Duodenal mucosa (tissue), 2 donors: ENCODE measurements around the gene SLC29A3.

Source experiments
- H3K27ac ChIP-seq: one replicate; pipeline ENCODE4 v1.7.0; 2013; ENCODE audit warnings: low read depth, low read length
- H3K27me3 ChIP-seq, 2 donors: one replicate each; pipeline ENCODE4 v1.7.0; 2013; ENCODE audit warnings: low read length in 2 of 2, control low read depth in 1 of 2; ENCODE audit not compliant: insufficient read depth in 2 of 2, control insufficient read depth in 1 of 2
- H3K36me3 ChIP-seq, 2 donors: one replicate each; pipeline ENCODE4 v1.7.0; 2013; ENCODE audit warnings: low read length in 2 of 2, control low read depth in 1 of 2; ENCODE audit not compliant: insufficient read depth in 2 of 2, control insufficient read depth in 1 of 2
- H3K4me1 ChIP-seq, 2 donors: one replicate each; pipeline ENCODE4 v1.7.0; 2013; ENCODE audit warnings: low read length in 2 of 2, control low read depth in 1 of 2; ENCODE audit not compliant: insufficient read depth in 2 of 2, control insufficient read depth in 1 of 2
- H3K4me3 ChIP-seq, 2 donors: one replicate each; pipeline ENCODE4 v1.7.0; 2013; ENCODE audit warnings: low read length in 2 of 2, low read depth in 1 of 2
- H3K9ac ChIP-seq, 2 donors: one replicate each; pipeline ENCODE4 v1.7.0; 2013; ENCODE audit warnings: low read length in 2 of 2, low read depth in 1 of 2
- H3K9me3 ChIP-seq, 2 donors: one replicate each; pipeline ENCODE4 v1.7.0; 2013; ENCODE audit warnings: low read length in 2 of 2, control low read depth in 1 of 2; ENCODE audit not compliant: control insufficient read depth in 1 of 2

Gene SLC29A3

GRCh38 chr10:71299071-71299785 lies 19.8 kb upstream of the SLC29A3 start:
- Histone ChIP-seq H3K27ac (no peak overlapping the region), H3K36me3 (peaks cover 0 to 6% of the 10 kb centered on the region in 2 donors), H3K9ac (no peak overlapping the region), H3K4me1 (peaks cover 0 to 5% of the 10 kb centered on the region in 2 donors), H3K4me3 (no peak overlapping the region), H3K27me3 (peaks cover 0 to 7% of the 10 kb centered on the region in 2 donors), H3K9me3 (no peaks in the 10 kb centered on the region)

- Histone ChIP-seq H3K36me3 (peaks cover 0 to 6% of the 10 kb centered on the region in 2 donors), H3K27me3 (peaks cover 0 to 7% of the 10 kb centered on the region in 2 donors), H3K9me3 (no peaks in the 10 kb centered on the region), H3K27ac (no peak overlapping the region), H3K4me3 (no peak overlapping the region), H3K4me1 (peaks cover 0 to 5% of the 10 kb centered on the region in 2 donors), H3K9ac (no peak overlapping the region)
These were observed 18.3 kb upstream of the SLC29A3 start for GRCh38 chr10:71300555-71301370.

GRCh38 chr10:71301371-71301916 lies 17.6 kb upstream of the SLC29A3 start:
- Histone ChIP-seq H3K9me3 (no peaks in the 10 kb centered on the region), H3K36me3 (peaks cover 0 to 6% of the 10 kb centered on the region in 2 donors), H3K4me3 (no peak overlapping the region), H3K27me3 (peaks cover 0 to 7% of the 10 kb centered on the region in 2 donors), H3K4me1 (peaks cover 0 to 5% of the 10 kb centered on the region in 2 donors), H3K27ac (no peak overlapping the region), H3K9ac (no peak overlapping the region)

GRCh38 chr10:71302451-71302850 lies 16.6 kb upstream of the SLC29A3 start:
- H3K27ac ChIP-seq, result no peak overlapping the region
- no peak overlapping the region for H3K9ac ChIP-seq
- no peak overlapping the region for H3K4me3 ChIP-seq
- H3K36me3 ChIP-seq, result peaks cover 0 to 6% of the 10 kb centered on the region in 2 donors
- no peaks in the 10 kb centered on the region for H3K9me3 ChIP-seq
- H3K27me3 ChIP-seq, result peaks cover 0 to 7% of the 10 kb centered on the region in 2 donors
- H3K4me1 ChIP-seq, result peaks cover 0 to 5% of the 10 kb centered on the region in 2 donors

GRCh38 chr10:71302874-71303568 lies 16.0 kb upstream of the SLC29A3 start:
- no peak overlapping the region for H3K4me3 ChIP-seq
- H3K9ac ChIP-seq, result no peak overlapping the region
- peaks cover 0 to 7% of the 10 kb centered on the region in 2 donors for H3K27me3 ChIP-seq
- peaks cover 0 to 6% of the 10 kb centered on the region in 2 donors for H3K4me1 ChIP-seq
- H3K27ac ChIP-seq, result no peak overlapping the region
- no peaks in the 10 kb centered on the region for H3K9me3 ChIP-seq
- peaks cover 0 to 3% of the 10 kb centered on the region in 2 donors for H3K36me3 ChIP-seq

GRCh38 chr10:71303569-71303907 lies 15.5 kb upstream of the SLC29A3 start:
- Histone ChIP-seq H3K9ac (no peak overlapping the region), H3K4me3 (no peak overlapping the region), H3K27ac (no peak overlapping the region), H3K36me3 (no peaks in the 10 kb centered on the region), H3K27me3 (peaks cover 0 to 7% of the 10 kb centered on the region in 2 donors), H3K4me1 (peaks cover 0 to 11% of the 10 kb centered on the region in 2 donors), H3K9me3 (no peaks in the 10 kb centered on the region)

- peaks cover 0 to 7% of the 10 kb centered on the region in 2 donors for H3K27me3 ChIP-seq
- peaks cover 0 to 10% of the 10 kb centered on the region in 2 donors for H3K4me1 ChIP-seq
- no peaks in the 10 kb centered on the region for H3K36me3 ChIP-seq
- H3K27ac ChIP-seq, result no peak overlapping the region
- no peak overlapping the region for H3K9ac ChIP-seq
- H3K4me3 ChIP-seq, result no peak overlapping the region
- H3K9me3 ChIP-seq, result no peaks in the 10 kb centered on the region
These were observed 14.1 kb upstream of the SLC29A3 start for GRCh38 chr10:71304914-71305313.

GRCh38 chr10:71306979-71307378 lies 12.1 kb upstream of the SLC29A3 start:
- Histone ChIP-seq H3K27me3 (peaks cover 0 to 7% of the 10 kb centered on the region in 2 donors), H3K36me3 (no peaks in the 10 kb centered on the region), H3K9ac (no peak overlapping the region), H3K4me3 (no peak overlapping the region), H3K4me1 (peaks cover 0 to 10% of the 10 kb centered on the region in 2 donors), H3K9me3 (no peaks in the 10 kb centered on the region), H3K27ac (no peak overlapping the region)

- H3K9ac ChIP-seq, result no peak overlapping the region
- H3K4me1 ChIP-seq, result peaks cover 0 to 10% of the 10 kb centered on the region in 2 donors
- no peaks in the 10 kb centered on the region for H3K36me3 ChIP-seq
- no peaks in the 10 kb centered on the region for H3K9me3 ChIP-seq
- peaks cover 0 to 7% of the 10 kb centered on the region in 2 donors for H3K27me3 ChIP-seq
- no peak overlapping the region for H3K4me3 ChIP-seq
- H3K27ac ChIP-seq, result no peak overlapping the region
These were observed 11.5 kb upstream of the SLC29A3 start for GRCh38 chr10:71307469-71308085.
